Mononuclear cell (primary cell): ENCODE data around the gene C16orf82. TPM values are rescaled to one million over a fixed set of nuclear protein-coding genes. Genes with fewer than 3 reads are reported as not detected.

Source experiments
- H3K27me3 ChIP-seq: 2 replicates; pipeline ENCODE4 v1.6.0; 2011; ENCODE audit warnings: low read length, control low read depth; ENCODE audit not compliant: insufficient read depth
- H3K4me1 ChIP-seq: 2 replicates; pipeline ENCODE4 v1.5.1; 2011; ENCODE audit warnings: mild to moderate bottlenecking, low read length, control low read depth; ENCODE audit not compliant: insufficient read depth
- H3K4me3 ChIP-seq: 2 replicates; pipeline ENCODE4 v1.5.1; 2011; ENCODE audit warnings: mild to moderate bottlenecking, low read length, moderate library complexity
- H3K9me3 ChIP-seq: 2 replicates; pipeline ENCODE4 v1.5.1; 2011; ENCODE audit warnings: low read depth, mild to moderate bottlenecking, control low read depth, low read length
- total RNA-seq: library from RNA; depleted of rRNA; stranded (reverse); fragments of >200 nt; gene quantifications from one replicate; pipeline ENCODE4 v1.2.3, GENCODE V29; 2012

The C16orf82 gene
- total RNA-seq, 1 donor: 0.10 TPM

- no peaks in the 10 kb centered on the region for H3K9me3 ChIP-seq
- no peaks in the 10 kb centered on the region for H3K27me3 ChIP-seq
- H3K4me3 ChIP-seq: no peak overlapping the region
- peaks cover 4% of the 10 kb centered on the region for H3K4me1 ChIP-seq
These were observed 41.5 kb downstream of the C16orf82 start for GRCh38 chr16:27108051-27108770.

GRCh38 chr16:27108826-27109665, 42.3 kb downstream of the C16orf82 start:
- peaks cover 4% of the 10 kb centered on the region for H3K4me1 ChIP-seq
- no peaks in the 10 kb centered on the region for H3K27me3 ChIP-seq
- no peaks in the 10 kb centered on the region for H3K9me3 ChIP-seq
- H3K4me3 ChIP-seq: no peak overlapping the region

- H3K9me3 ChIP-seq: no peaks in the 10 kb centered on the region
- H3K4me1 ChIP-seq: peaks cover 4% of the 10 kb centered on the region
- no peak overlapping the region for H3K4me3 ChIP-seq
- H3K27me3 ChIP-seq: no peaks in the 10 kb centered on the region
These were observed 43.2 kb downstream of the C16orf82 start for GRCh38 chr16:27109666-27110523.

GRCh38 chr16:27110524-27110896, 43.8 kb downstream of the C16orf82 start:
- Histone ChIP-seq H3K4me1 (peaks cover 4% of the 10 kb centered on the region), H3K9me3 (no peaks in the 10 kb centered on the region), H3K4me3 (no peak overlapping the region), H3K27me3 (no peaks in the 10 kb centered on the region)

- H3K27me3 ChIP-seq: no peaks in the 10 kb centered on the region
- no peak overlapping the region for H3K4me3 ChIP-seq
- H3K9me3 ChIP-seq: no peaks in the 10 kb centered on the region
- H3K4me1 ChIP-seq: peaks cover 4% of the 10 kb centered on the region
These were observed 44.8 kb downstream of the C16orf82 start for GRCh38 chr16:27111486-27111885.

DNA sequence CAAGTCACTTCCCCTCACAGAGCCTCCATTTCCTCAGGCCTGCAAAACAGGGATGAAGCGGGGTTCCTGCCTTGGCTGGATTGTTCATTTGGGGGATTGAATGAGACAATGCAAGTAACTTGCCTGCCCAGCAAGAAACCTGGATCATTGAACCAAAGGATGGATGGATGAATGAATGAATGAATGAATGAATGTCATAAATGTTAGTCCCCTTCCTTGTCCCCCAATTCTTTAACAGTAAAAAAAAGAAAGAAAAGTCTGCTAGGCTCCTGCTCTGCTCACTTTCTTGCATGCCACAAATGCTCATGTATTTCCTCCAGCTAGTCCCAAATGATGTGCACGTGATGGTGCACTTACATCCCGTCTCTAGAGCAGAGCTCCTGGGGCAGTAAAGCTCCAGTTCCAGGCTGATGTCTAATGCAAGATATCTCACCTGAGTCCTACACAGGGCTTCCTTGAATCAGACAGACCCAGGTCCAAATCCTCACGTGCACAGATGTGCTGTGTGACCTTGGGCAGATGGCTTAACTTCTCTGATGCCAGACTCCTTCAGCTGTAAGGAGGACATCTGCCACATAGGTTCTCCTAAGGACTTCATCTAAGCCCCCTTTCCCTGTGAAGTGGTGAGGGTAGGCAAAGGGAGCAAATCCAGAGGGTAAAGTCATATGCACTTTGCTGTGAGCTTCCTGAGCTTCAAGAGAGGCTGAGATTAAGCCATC, 45.5 kb downstream of the C16orf82 start:
- Histone ChIP-seq H3K9me3 (no peaks in the 10 kb centered on the region), H3K27me3 (no peaks in the 10 kb centered on the region), H3K4me3 (no peak overlapping the region), H3K4me1 (peaks cover 4% of the 10 kb centered on the region)

DNA sequence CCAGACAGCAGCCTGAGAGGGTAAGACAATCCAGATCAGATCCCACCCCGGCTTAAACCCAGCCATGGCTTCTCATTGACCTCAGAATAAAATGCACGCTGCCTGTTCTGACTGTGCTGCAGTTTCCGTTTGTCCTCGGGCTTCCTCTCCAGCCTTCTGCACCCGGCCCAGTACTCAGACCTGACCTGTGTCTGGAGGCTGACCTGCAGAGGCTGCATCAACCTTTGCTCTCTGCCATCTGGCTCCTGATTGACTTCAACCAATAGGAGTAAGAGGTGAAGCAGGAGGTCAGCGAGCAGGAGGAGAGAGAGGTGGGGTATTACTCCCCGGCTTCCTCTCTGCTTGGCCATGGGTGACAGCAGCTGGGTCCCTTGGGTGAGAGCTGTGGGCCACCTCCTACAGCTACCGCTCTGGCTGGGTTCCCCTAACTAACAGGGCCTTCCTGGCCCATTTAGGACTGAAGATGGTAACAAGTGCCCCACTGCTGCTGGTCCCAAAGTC, 46.7 kb downstream of the C16orf82 start:
- peaks cover 4% of the 10 kb centered on the region for H3K4me1 ChIP-seq
- no peaks in the 10 kb centered on the region for H3K9me3 ChIP-seq
- H3K27me3 ChIP-seq: no peaks in the 10 kb centered on the region
- H3K4me3 ChIP-seq: no peak overlapping the region

- Histone ChIP-seq H3K27me3 (no peaks in the 10 kb centered on the region), H3K4me3 (no peak overlapping the region), H3K4me1 (peaks cover 4% of the 10 kb centered on the region), H3K9me3 (no peaks in the 10 kb centered on the region)
These were observed 47.3 kb downstream of the C16orf82 start for GRCh38 chr16:27114006-27114405.

- Histone ChIP-seq H3K9me3 (peaks cover 13% of the 10 kb centered on the region), H3K4me1 (no peaks in the 10 kb centered on the region), H3K27me3 (no peaks in the 10 kb centered on the region), H3K4me3 (no peak overlapping the region)
These were observed 51.8 kb downstream of the C16orf82 start for GRCh38 chr16:27118526-27118925.

Other genes starting within 250 kb of the C16orf82 start
- gene KDM8, start 136.6 kb downstream of the C16orf82 start, total RNA-seq: 6.0 TPM
- 29.5 TPM for gene NSMCE1, start 201.8 kb downstream of the C16orf82 start, total RNA-seq
- gene IL4R, start 247.0 kb downstream of the C16orf82 start, total RNA-seq: 103 TPM